Chondrocyte (in vitro differentiated cells): ENCODE measurements around the gene IGSF21. TPM values are rescaled to one million over a fixed set of nuclear protein-coding genes. Genes with fewer than 3 reads are reported as not detected.

Source experiments
- DNase-seq: peaks from one replicate; pipeline ENCODE4 v3.0.0; 2021; ENCODE audit warnings: mixed read lengths, low spot score
- H3K27ac Mint-ChIP-seq: one replicate; pipeline ENCODE4 v1.8.0; 2021; ENCODE audit warnings: mild to moderate bottlenecking, moderate library complexity, mixed read lengths; ENCODE audit not compliant: unreplicated experiment
- H3K27me3 Mint-ChIP-seq: 2 replicates; pipeline ENCODE4 v1.8.0; 2021; ENCODE audit warnings: low read depth, mixed read lengths
- H3K36me3 Mint-ChIP-seq: 2 replicates; pipeline ENCODE4 v1.8.0; 2021; ENCODE audit warnings: low read depth, mixed read lengths
- H3K4me1 Mint-ChIP-seq: 2 replicates; pipeline ENCODE4 v1.8.0; 2021; ENCODE audit warnings: low read depth, mild to moderate bottlenecking, mixed read lengths
- H3K4me3 Mint-ChIP-seq: one replicate; pipeline ENCODE4 v1.8.0; 2021; ENCODE audit warnings: mild to moderate bottlenecking, moderate library complexity, mixed read lengths; ENCODE audit not compliant: unreplicated experiment
- H3K9me3 Mint-ChIP-seq: 2 replicates; pipeline ENCODE4 v1.8.0; 2021; ENCODE audit warnings: low read depth, mixed read lengths
- total RNA-seq: library from RNA; stranded (reverse); gene quantifications from 3 replicates; pipeline ENCODE4 v1.2.1, GENCODE V29; 2021
- TF ChIP-seq, protein P1 (sequence below): fragments of 200-600 bp; sonication (generic); IDR thresholded peaks from 2 replicates; pipeline ENCODE4 v1.5.0; 2021; ENCODE audit warnings: antibody characterized with exemption, mild to moderate bottlenecking, moderate library complexity

The IGSF21 gene
- total RNA-seq, 1 donor from 2014 or later = not detected

DNA sequence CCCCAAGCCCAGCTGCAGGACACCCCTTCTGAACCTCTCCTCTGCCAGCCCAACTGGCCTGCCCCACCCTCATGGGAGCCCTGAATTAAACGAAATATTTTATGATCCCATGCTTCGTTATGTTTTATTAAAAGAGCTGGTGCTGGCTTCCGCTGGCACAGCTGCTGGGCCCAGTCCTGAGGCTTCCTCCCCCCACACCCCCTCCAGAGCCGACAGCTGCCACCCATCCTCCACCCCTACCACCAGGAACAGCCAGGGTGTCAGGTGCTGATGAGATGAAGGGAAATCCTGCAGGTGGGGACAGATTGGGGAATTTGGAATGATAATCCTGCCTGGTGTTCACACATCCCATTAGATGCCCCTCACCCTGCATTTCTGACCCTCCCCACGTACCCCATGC, 19.0 kb downstream of the IGSF21 start:
- TF ChIP-seq, protein P1, sequence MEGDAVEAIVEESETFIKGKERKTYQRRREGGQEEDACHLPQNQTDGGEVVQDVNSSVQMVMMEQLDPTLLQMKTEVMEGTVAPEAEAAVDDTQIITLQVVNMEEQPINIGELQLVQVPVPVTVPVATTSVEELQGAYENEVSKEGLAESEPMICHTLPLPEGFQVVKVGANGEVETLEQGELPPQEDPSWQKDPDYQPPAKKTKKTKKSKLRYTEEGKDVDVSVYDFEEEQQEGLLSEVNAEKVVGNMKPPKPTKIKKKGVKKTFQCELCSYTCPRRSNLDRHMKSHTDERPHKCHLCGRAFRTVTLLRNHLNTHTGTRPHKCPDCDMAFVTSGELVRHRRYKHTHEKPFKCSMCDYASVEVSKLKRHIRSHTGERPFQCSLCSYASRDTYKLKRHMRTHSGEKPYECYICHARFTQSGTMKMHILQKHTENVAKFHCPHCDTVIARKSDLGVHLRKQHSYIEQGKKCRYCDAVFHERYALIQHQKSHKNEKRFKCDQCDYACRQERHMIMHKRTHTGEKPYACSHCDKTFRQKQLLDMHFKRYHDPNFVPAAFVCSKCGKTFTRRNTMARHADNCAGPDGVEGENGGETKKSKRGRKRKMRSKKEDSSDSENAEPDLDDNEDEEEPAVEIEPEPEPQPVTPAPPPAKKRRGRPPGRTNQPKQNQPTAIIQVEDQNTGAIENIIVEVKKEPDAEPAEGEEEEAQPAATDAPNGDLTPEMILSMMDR = no peak
- peaks cover 27% of the 10 kb centered on the region for H3K27me3 Mint-ChIP-seq
- no peak for DNase-seq

DNA sequence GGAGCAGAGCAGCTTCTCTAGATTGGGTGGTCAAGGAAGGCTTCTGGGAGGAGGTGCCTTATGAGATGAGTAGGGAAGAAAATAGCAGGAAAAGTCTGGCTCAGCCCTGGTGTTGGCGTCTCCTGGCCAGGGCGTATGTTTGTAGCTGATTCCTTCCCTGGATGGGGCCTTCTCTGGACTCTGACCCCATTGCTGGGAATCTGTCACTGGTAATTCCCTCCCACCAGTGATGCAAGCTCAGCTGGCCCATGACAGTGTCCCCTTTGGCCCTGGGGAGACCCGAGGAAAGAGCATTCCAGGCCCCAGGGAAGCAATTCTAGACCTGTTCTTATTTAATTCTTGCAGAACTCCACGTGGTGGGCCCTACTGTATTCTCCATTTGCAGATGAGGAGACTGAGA, 20.7 kb downstream of the IGSF21 start:
- no peaks in the 10 kb centered on the region for H3K4me1 Mint-ChIP-seq
- H3K4me3 Mint-ChIP-seq = no peak overlapping the region
- TF ChIP-seq, protein P1 = no peak
- H3K9me3 Mint-ChIP-seq = no peaks in the 10 kb centered on the region
- H3K27ac Mint-ChIP-seq = no peak overlapping the region
- peaks cover 33% of the 10 kb centered on the region for H3K27me3 Mint-ChIP-seq
- DNase-seq = no peak
- H3K36me3 Mint-ChIP-seq = no peaks in the 10 kb centered on the region

More for the DNA sequence above, 19.0 kb downstream of the IGSF21 start:
- no peaks in the 10 kb centered on the region for H3K36me3 Mint-ChIP-seq
- no peak overlapping the region for H3K27ac Mint-ChIP-seq
- H3K4me3 Mint-ChIP-seq = no peak overlapping the region
- H3K9me3 Mint-ChIP-seq = no peaks in the 10 kb centered on the region
- H3K4me1 Mint-ChIP-seq = no peaks in the 10 kb centered on the region

DNA sequence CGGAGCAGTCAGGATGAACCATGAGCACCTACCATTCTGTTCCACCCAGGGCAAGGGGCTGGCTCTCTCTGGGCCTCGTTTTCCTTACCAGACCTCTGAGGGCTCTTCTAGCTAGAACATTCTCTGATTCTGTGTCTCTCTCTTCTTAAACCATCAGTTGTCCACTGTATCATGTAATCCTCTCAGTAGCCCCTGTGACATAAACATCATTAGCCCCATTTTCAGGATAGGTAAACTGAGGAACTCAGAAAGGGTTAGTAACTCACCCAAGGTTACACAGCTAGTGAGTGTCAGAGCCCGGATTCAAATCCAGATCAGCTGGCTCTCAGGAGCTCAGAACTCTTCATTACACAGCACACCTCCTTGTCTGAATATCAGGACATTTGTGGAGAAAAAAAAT, 22.8 kb downstream of the IGSF21 start:
- Mint-ChIP-seq H3K9me3 (no peaks in the 10 kb centered on the region), H3K27me3 (peaks cover 41% of the 10 kb centered on the region), H3K4me1 (no peaks in the 10 kb centered on the region), H3K36me3 (no peaks in the 10 kb centered on the region), H3K27ac (no peak overlapping the region), H3K4me3 (no peak overlapping the region)
- TF ChIP-seq, protein P1 = no peak
- DNase-seq = no peak

DNA sequence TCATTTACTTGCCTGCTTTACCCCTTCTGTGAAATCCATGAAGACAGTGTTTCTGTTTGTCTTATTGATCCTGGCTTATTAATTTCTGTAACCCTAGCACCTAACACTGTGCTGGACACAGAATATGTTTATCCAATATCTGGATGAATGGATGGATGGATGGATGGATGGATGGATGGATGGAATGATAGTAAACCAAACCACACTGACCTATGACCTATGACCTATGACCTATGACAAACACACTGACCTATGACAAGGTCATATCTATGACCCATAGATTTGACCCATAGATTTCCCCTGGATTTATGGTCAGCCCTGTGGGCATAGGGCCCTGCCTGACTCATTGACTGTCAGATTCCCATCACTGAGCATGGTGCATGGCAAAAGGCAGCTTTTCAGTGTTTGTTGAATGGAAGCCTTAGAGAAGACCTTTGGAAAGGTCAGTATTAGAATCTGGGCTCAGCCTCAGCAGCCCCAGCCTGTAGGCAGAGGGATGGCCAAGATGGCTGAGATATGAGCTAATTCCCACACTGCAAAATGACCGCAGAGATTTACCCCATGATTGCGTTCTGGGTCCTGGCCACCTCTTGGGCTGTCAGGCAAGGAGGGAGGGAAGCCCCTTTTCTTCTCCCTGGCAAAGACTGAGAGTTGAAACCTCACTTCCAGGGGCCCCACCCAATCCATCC, 24.6 kb downstream of the IGSF21 start:
- no peak for DNase-seq
- Mint-ChIP-seq H3K4me1 (no peaks in the 10 kb centered on the region), H3K9me3 (peaks cover 3% of the 10 kb centered on the region), H3K36me3 (peaks cover 1% of the 10 kb centered on the region), H3K27me3 (peaks cover 44% of the 10 kb centered on the region), H3K4me3 (no peak overlapping the region), H3K27ac (no peak overlapping the region)
- TF ChIP-seq, protein P1 = no peak

DNA sequence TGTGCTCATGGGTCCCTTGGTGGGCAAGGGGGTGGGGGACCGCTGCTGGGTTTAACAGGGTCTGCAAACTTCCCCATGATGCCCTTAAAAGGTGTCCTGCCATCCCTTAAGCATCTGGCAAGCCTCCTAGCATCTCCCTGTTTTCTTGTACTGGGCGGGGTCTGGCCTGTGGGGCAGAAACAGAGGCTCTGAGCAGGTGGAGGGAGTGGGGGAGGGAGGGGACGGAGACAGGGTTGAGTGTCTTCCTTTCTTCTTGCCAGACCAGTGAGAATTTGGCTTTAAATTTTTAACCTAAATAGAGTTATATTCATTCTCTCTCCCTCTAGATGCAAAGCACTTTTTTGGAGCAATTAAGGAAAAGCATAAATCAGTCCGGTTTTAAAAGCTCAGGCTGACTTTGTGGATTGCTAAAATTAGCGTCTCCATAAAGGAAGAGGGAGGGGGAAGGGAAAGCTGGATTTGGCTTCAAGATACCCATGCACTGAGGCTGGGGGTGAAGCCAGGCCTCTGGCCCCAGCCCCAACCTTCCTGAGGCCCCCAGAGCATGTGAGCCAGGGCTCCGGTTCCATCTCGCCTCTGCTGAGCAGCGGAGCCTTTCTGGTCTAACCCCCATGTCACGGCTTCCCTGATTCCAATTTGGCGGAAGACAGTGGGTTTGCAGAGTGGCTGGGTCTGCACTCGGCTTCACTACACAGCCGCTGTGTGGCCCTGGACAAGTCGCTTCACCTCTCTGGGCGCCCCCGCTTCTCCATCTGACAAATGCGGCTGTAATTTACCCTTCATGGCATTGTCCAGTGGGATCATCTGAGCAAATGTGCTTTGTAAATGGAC, 25.3 kb downstream of the IGSF21 start:
- DNase-seq = no peak
- peaks cover 3% of the 10 kb centered on the region for H3K9me3 Mint-ChIP-seq
- no peaks in the 10 kb centered on the region for H3K4me1 Mint-ChIP-seq
- peaks cover 1% of the 10 kb centered on the region for H3K36me3 Mint-ChIP-seq
- H3K27ac Mint-ChIP-seq = no peak overlapping the region
- peaks cover 47% of the 10 kb centered on the region for H3K27me3 Mint-ChIP-seq
- H3K4me3 Mint-ChIP-seq = no peak overlapping the region
- TF ChIP-seq, protein P1 = no peak
